Esophagus squamous epithelium (tissue), 4 donors: Measurements from ENCODE around the gene ZCCHC7.

Experiments used
- CTCF ChIP-seq, 6 experiments: fragments of 450-650 bp in 4 of 6; fragments of 200-600 bp in 2 of 6; sonication (generic) in 2 of 6; IDR thresholded peaks; one replicate each; pipeline ENCODE4 v1.5.1; 2016 to 2019; ENCODE audit warnings: antibody characterized with exemption in 6 of 6, mild to moderate bottlenecking in 4 of 6, moderate library complexity in 4 of 6
- POLR2A ChIP-seq, 4 donors: fragments of 450-650 bp; IDR thresholded peaks; one replicate each; pipeline ENCODE4 v1.6.1; 2017; ENCODE audit warnings: antibody characterized with exemption in 4 of 4, mild to moderate bottlenecking in 4 of 4, moderate library complexity in 3 of 4

GRCh38 chr9:37395229-37395628 is 274.9 kb downstream of the ZCCHC7 start:
- no peak for TF ChIP-seq CTCF (IDR thresholded peaks at IDR 0.05)
- TF ChIP-seq POLR2A (IDR thresholded peaks at IDR 0.05), result no peak
